WTC11 (cell line): Measurements from ENCODE around the gene WWOX. TPM values are rescaled to one million over a fixed set of nuclear protein-coding genes. Genes with fewer than 3 reads are reported as not detected.

ENCODE experiments used
- ATAC-seq: fragments of 200-7000 bp; cut with Tn5 transposase; 2 replicates; pipeline ENCODE4 v1.10.0; 2021; ENCODE audit warnings: mild to moderate bottlenecking, moderate library complexity
- CTCF ChIA-PET: fragments of 300-600 bp; sonication (Branson Sonifier 250); formaldehyde crosslinking; loops from one replicate; lab custom pipeline; 2021; ENCODE audit warnings: antibody characterized with exemption; lab: Charles Lee
- POLR2A ChIA-PET: fragments of 350-600 bp; sonication (Branson Sonifier 250); formaldehyde crosslinking; loops from one replicate; lab custom pipeline; 2021; ENCODE audit warnings: antibody characterized with exemption; lab: Charles Lee
- DNase-seq: peaks from one replicate; pipeline ENCODE4 v3.0.0; 2021; ENCODE audit warnings: low spot score
- H3K27ac Mint-ChIP-seq: 2 replicates; pipeline ENCODE4 v1.8.0; 2021; ENCODE audit warnings: mixed read lengths
- H3K27me3 Mint-ChIP-seq: 2 replicates; pipeline ENCODE4 v1.8.0; 2021; ENCODE audit warnings: low read depth, mild to moderate bottlenecking, moderate library complexity, mixed read lengths
- H3K36me3 Mint-ChIP-seq: 2 replicates; pipeline ENCODE4 v1.8.0; 2021; ENCODE audit warnings: mixed read lengths
- H3K4me1 Mint-ChIP-seq: 2 replicates; pipeline ENCODE4 v1.8.0; 2022; ENCODE audit warnings: mixed read lengths
- H3K4me3 Mint-ChIP-seq: 2 replicates; pipeline ENCODE4 v1.8.0; 2021; ENCODE audit warnings: mild to moderate bottlenecking, moderate library complexity, mixed read lengths
- H3K9me3 Mint-ChIP-seq: 2 replicates; pipeline ENCODE4 v1.8.0; 2021; ENCODE audit warnings: mixed read lengths
- ATF2 ChIP-seq: sonication (generic); formaldehyde crosslinking; IDR thresholded peaks from 2 replicates; pipeline ENCODE4 v1.8.1; 2022; ENCODE audit warnings: low read depth, missing genetic modification reagents, borderline replicate concordance
- ATF3 ChIP-seq: sonication (generic); formaldehyde crosslinking; conservative IDR thresholded peaks from 2 replicates; pipeline ENCODE4 v1.8.1; 2022; ENCODE audit warnings: mild to moderate bottlenecking, missing genetic modification reagents
- ATF6 ChIP-seq: sonication (generic); formaldehyde crosslinking; IDR thresholded peaks from 2 replicates; pipeline ENCODE4 v1.8.1; 2023; ENCODE audit warnings: mild to moderate bottlenecking, missing genetic modification reagents
- CREM ChIP-seq: sonication (generic); formaldehyde crosslinking; IDR thresholded peaks from 2 replicates; pipeline ENCODE4 v1.8.1; 2022; ENCODE audit warnings: mild to moderate bottlenecking, missing genetic modification reagents, moderate library complexity
- E2F4 ChIP-seq: sonication (generic); formaldehyde crosslinking; IDR thresholded peaks from 2 replicates; pipeline ENCODE4 v1.8.1; 2022; ENCODE audit warnings: low read depth, mild to moderate bottlenecking, moderate library complexity, missing genetic modification reagents, borderline replicate concordance
- ESRRA ChIP-seq: sonication (generic); formaldehyde crosslinking; IDR thresholded peaks from 2 replicates; pipeline ENCODE4 v1.8.1; 2022; ENCODE audit warnings: mild to moderate bottlenecking, missing genetic modification reagents, borderline replicate concordance
- ETV6 ChIP-seq: sonication (generic); formaldehyde crosslinking; IDR thresholded peaks from 2 replicates; pipeline ENCODE4 v1.8.1; 2022; ENCODE audit warnings: mild to moderate bottlenecking, missing genetic modification reagents
- FOXJ3 ChIP-seq: sonication (generic); formaldehyde crosslinking; IDR thresholded peaks from 2 replicates; pipeline ENCODE4 v1.9.0; 2021; ENCODE audit warnings: missing genetic modification reagents, mild to moderate bottlenecking, borderline replicate concordance
- FOXK1 ChIP-seq: sonication (generic); formaldehyde crosslinking; IDR thresholded peaks from 2 replicates; pipeline ENCODE4 v1.8.0; 2022; ENCODE audit warnings: mild to moderate bottlenecking, moderate library complexity, missing genetic modification reagents
- GRHL2 ChIP-seq: fragments of 250-450 bp; sonication (Bioruptor Pico); IDR thresholded peaks from 2 replicates; pipeline ENCODE4 v1.8.0; 2022; ENCODE audit warnings: mild to moderate bottlenecking, moderate library complexity; ENCODE audit not compliant: insufficient replicate concordance, severe bottlenecking
- HMGA2 ChIP-seq: fragments of 250-450 bp; sonication (Bioruptor Pico); IDR thresholded peaks from 2 replicates; pipeline ENCODE4 v1.4.0; 2021; ENCODE audit warnings: mild to moderate bottlenecking, moderate library complexity
- IRF2 ChIP-seq: sonication (generic); formaldehyde crosslinking; IDR thresholded peaks from 2 replicates; pipeline ENCODE4 v1.8.0; 2022; ENCODE audit warnings: low read depth, missing genetic modification reagents, borderline replicate concordance
- JUN ChIP-seq: sonication (generic); formaldehyde crosslinking; IDR thresholded peaks from 2 replicates; pipeline ENCODE4 v1.8.0; 2023; ENCODE audit warnings: mild to moderate bottlenecking, missing genetic modification reagents
- MLX ChIP-seq: sonication (generic); formaldehyde crosslinking; IDR thresholded peaks from 2 replicates; pipeline ENCODE4 v1.8.1; 2023; ENCODE audit warnings: mild to moderate bottlenecking, missing genetic modification reagents, moderate library complexity
- NR1H2 ChIP-seq: sonication (generic); formaldehyde crosslinking; IDR thresholded peaks from 2 replicates; pipeline ENCODE4 v1.9.0; 2021; ENCODE audit warnings: mild to moderate bottlenecking, moderate library complexity, missing genetic modification reagents
- NR3C1 ChIP-seq: sonication (generic); formaldehyde crosslinking; conservative IDR thresholded peaks from 2 replicates; pipeline ENCODE4 v1.8.1; 2023; ENCODE audit warnings: low read depth, mild to moderate bottlenecking, missing genetic modification reagents
- PREB ChIP-seq: sonication (generic); formaldehyde crosslinking; IDR thresholded peaks from 2 replicates; pipeline ENCODE4 v1.8.1; 2022; ENCODE audit warnings: mild to moderate bottlenecking, missing genetic modification reagents, moderate library complexity, borderline replicate concordance
- RELA ChIP-seq: sonication (generic); formaldehyde crosslinking; IDR thresholded peaks from 2 replicates; pipeline ENCODE4 v1.8.1; 2022; ENCODE audit warnings: missing genetic modification reagents, mild to moderate bottlenecking, borderline replicate concordance
- RORB ChIP-seq: fragments of 250-450 bp; sonication (Bioruptor Pico); IDR thresholded peaks from 2 replicates; pipeline ENCODE4 v1.9.0; 2021; ENCODE audit warnings: mild to moderate bottlenecking
- TEAD4 ChIP-seq: sonication (generic); formaldehyde crosslinking; IDR thresholded peaks from 2 replicates; pipeline ENCODE4 v1.8.0; 2022; ENCODE audit warnings: mild to moderate bottlenecking, missing genetic modification reagents
- TP53 ChIP-seq: sonication (generic); formaldehyde crosslinking; IDR thresholded peaks from 2 replicates; pipeline ENCODE4 v1.8.1; 2023; ENCODE audit warnings: mild to moderate bottlenecking, missing genetic modification reagents
- ZNF232 ChIP-seq: sonication (generic); formaldehyde crosslinking; IDR thresholded peaks from 2 replicates; pipeline ENCODE4 v1.8.0; 2022; ENCODE audit warnings: mild to moderate bottlenecking, missing genetic modification reagents
- ZNF396 ChIP-seq: fragments of 250-450 bp; sonication (Bioruptor Pico); IDR thresholded peaks from 2 replicates; pipeline ENCODE4 v1.8.0; 2021; ENCODE audit warnings: mild to moderate bottlenecking, moderate library complexity, borderline replicate concordance
- ZNF532 ChIP-seq: fragments of 250-450 bp; sonication (Bioruptor Pico); IDR thresholded peaks from 2 replicates; pipeline ENCODE4 v1.9.0; 2021; ENCODE audit warnings: mild to moderate bottlenecking, borderline replicate concordance
- ZNF671 ChIP-seq: fragments of 250-450 bp; sonication (Bioruptor Pico); IDR thresholded peaks from 2 replicates; pipeline ENCODE4 v1.8.0; 2021; ENCODE audit warnings: mild to moderate bottlenecking
- total RNA-seq: library from RNA; stranded (reverse); gene quantifications from 3 replicates; pipeline ENCODE4 v1.2.3, GENCODE V29; 2021

Gene WWOX
- total RNA-seq, 1 experiment from 2014 or later = 15.7 TPM

GRCh38 chr16:79053577-79053976, 954.1 kb downstream of the WWOX start (continued):
- TF ChIP-seq ZNF532 (CRISPR knock-in tag) (no peak), CREM (CRISPR knock-in tag) (no peak), TP53 (CRISPR knock-in tag) (no peak), ZNF671 (CRISPR knock-in tag) (no peak), ATF2 (CRISPR knock-in tag) (no peak), TEAD4 (no peak), ATF3 (CRISPR knock-in tag) (no peak), RELA (CRISPR knock-in tag) (no peak), MLX (CRISPR knock-in tag) (no peak), FOXJ3 (no peak), GRHL2 (CRISPR knock-in tag) (no peak), NR3C1 (CRISPR knock-in tag) (no peak), IRF2 (CRISPR knock-in tag) (no peak), ZNF232 (CRISPR knock-in tag) (no peak), FOXK1 (CRISPR knock-in tag) (no peak), RORB (CRISPR knock-in tag) (no peak), ETV6 (no peak)

GRCh38 chr16:79054211-79054984, 954.9 kb downstream of the WWOX start:
- DNase-seq (no peak), ATAC-seq (no peak)
- Mint-ChIP-seq H3K4me1 (peaks cover 54% of the 10 kb centered on the region), H3K27me3 (peaks cover 22% of the 10 kb centered on the region), H3K9me3 (peaks cover 22% of the 10 kb centered on the region), H3K4me3 (peak overlapping the region; percentile 15; the same call in 1 of the 2 replicates), H3K36me3 (peaks cover 20% of the 10 kb centered on the region), H3K27ac (no peak overlapping the region)
- ChIA-PET CTCF (interaction anchor here (0.8 to 1.6 kb wide), 7 partner anchors 9 to 548 kb away, joined by 3 to 5 read pairs (median 4); no protein-coding TSS in a partner anchor), POLR2A (no interaction called here)
- no peak for TF ChIP-seq NR1H2 (CRISPR knock-in tag)
- no peak for TF ChIP-seq ATF6 (CRISPR knock-in tag)
- TF ChIP-seq PREB (CRISPR knock-in tag) = no peak
- TF ChIP-seq E2F4 (CRISPR knock-in tag) = no peak
- no peak for TF ChIP-seq ZNF396
- no peak for TF ChIP-seq JUN (CRISPR knock-in tag)
- no peak for TF ChIP-seq HMGA2
- no peak for TF ChIP-seq ESRRA (CRISPR knock-in tag)
- TF ChIP-seq ETV6 = no peak
